ENCODE results near the gene ACOT11.

DNA sequence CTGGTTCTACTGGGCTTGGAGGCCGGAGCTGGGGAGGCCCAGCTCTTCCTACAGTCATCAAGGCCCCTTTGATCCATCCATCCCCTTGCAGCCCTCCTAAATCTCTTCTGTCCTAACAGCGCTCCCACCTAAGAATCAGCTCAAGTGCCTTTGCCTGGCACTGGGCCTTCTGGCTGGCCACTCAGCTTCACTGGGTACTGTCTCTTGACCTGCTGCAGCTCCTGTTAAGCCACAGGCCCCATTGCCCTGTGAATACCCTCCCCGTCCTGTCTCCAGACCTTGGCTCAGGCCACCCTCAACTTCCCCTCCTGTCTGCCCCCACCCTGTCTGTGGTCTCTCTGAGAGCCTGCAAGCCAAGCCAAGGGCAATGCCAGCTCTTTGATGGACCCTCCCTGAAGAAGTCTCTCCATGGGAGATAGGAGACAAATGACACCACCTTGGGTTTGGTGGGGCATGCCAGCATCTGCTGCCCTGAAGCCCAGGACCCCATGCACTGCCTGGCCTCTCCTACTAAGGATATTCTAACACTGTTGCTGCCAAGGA lies 48.0 kb downstream of the ACOT11 start:
- TF ChIP-seq POLR2A (IDR thresholded peaks at IDR 0.05; ENCODE audit: low read length) (no peak), GATA1 (IDR thresholded peaks at IDR 0.05; ENCODE audit: low read depth, low read length) (no peak)
